SK-N-SH treated with all-trans-retinoic acid at 6 μM for 48 hours (cell line): ENCODE measurements around the gene ZNF138.

ENCODE experiments used
- ATAC-seq: fragments of 200-7000 bp; cut with Tn5 transposase; 3 replicates; pipeline ENCODE4 v1.9.1; 2020; ENCODE audit warnings: mild to moderate bottlenecking, moderate library complexity
- ARNTL ChIP-seq: fragments of 450-650 bp; formaldehyde crosslinking; IDR thresholded peaks from 2 replicates; pipeline ENCODE4 v1.5.0; 2020; ENCODE audit warnings: low read depth, mild to moderate bottlenecking, moderate library complexity, borderline replicate concordance
- BACH2 ChIP-seq: fragments of 250-450 bp; sonication (Bioruptor Pico); IDR thresholded peaks from 2 replicates; pipeline ENCODE4 v1.9.0; 2021; ENCODE audit warnings: mild to moderate bottlenecking, borderline replicate concordance
- CSDC2 ChIP-seq: fragments of 250-450 bp; sonication (Bioruptor Pico); IDR thresholded peaks from 2 replicates; pipeline ENCODE4 v1.5.0; 2020; ENCODE audit warnings: mild to moderate bottlenecking, moderate library complexity
- ESRRG ChIP-seq: fragments of 250-450 bp; sonication (Bioruptor Pico); IDR thresholded peaks from 2 replicates; pipeline ENCODE4 v1.6.1; 2021; ENCODE audit warnings: mild to moderate bottlenecking
- GLIS3 ChIP-seq: fragments of 250-450 bp; sonication (Bioruptor Pico); IDR thresholded peaks from 2 replicates; pipeline ENCODE4 v1.5.0; 2020; ENCODE audit warnings: mild to moderate bottlenecking, moderate library complexity
- ISL1 ChIP-seq: fragments of 250-450 bp; sonication (Bioruptor Pico); IDR thresholded peaks from 2 replicates; pipeline ENCODE4 v2.1.2; 2022; ENCODE audit warnings: mild to moderate bottlenecking, moderate library complexity
- POU6F1 ChIP-seq: fragments of 250-450 bp; sonication (Bioruptor Pico); IDR thresholded peaks from 2 replicates; pipeline ENCODE4 v1.8.0; 2021; ENCODE audit warnings: low read depth, mild to moderate bottlenecking, moderate library complexity, borderline replicate concordance
- PPARA ChIP-seq: fragments of 250-450 bp; sonication (Bioruptor Pico); IDR thresholded peaks from 2 replicates; pipeline ENCODE4 v1.5.0; 2020; ENCODE audit warnings: mild to moderate bottlenecking, borderline replicate concordance
- RARB ChIP-seq: fragments of 250-450 bp; sonication (Bioruptor Pico); IDR thresholded peaks from 2 replicates; pipeline ENCODE4 v1.8.0; 2021; ENCODE audit warnings: mild to moderate bottlenecking, moderate library complexity
- SNAI2 ChIP-seq: fragments of 250-450 bp; sonication (Bioruptor Pico); IDR thresholded peaks from 2 replicates; pipeline ENCODE4 v1.5.0; 2020; ENCODE audit warnings: mild to moderate bottlenecking, moderate library complexity
- TCF4 ChIP-seq: fragments of 250-450 bp; sonication (Bioruptor Pico); IDR thresholded peaks from 2 replicates; pipeline ENCODE4 v1.8.0; 2021; ENCODE audit warnings: mild to moderate bottlenecking, moderate library complexity, borderline replicate concordance
- TOX ChIP-seq: fragments of 250-450 bp; sonication (Bioruptor Pico); IDR thresholded peaks from 2 replicates; pipeline ENCODE4 v1.8.0; 2021; ENCODE audit warnings: mild to moderate bottlenecking, moderate library complexity, borderline replicate concordance
- TSHZ2 ChIP-seq: fragments of 250-450 bp; sonication (Bioruptor Pico); IDR thresholded peaks from 2 replicates; pipeline ENCODE4 v1.5.0; 2020; ENCODE audit warnings: mild to moderate bottlenecking, moderate library complexity
- ZFP30 ChIP-seq: fragments of 450-650 bp; formaldehyde crosslinking; IDR thresholded peaks from 2 replicates; pipeline ENCODE4 v1.5.0; 2022; ENCODE audit warnings: mild to moderate bottlenecking, moderate library complexity
- ZNF565 ChIP-seq: fragments of 450-650 bp; formaldehyde crosslinking; conservative IDR thresholded peaks from 2 replicates; pipeline ENCODE4 v1.5.0; 2020; ENCODE audit warnings: low read depth, mild to moderate bottlenecking, moderate library complexity
- ZNF70 ChIP-seq: fragments of 450-650 bp; formaldehyde crosslinking; IDR thresholded peaks from 2 replicates; pipeline ENCODE4 v1.5.0; 2020; ENCODE audit warnings: mild to moderate bottlenecking, moderate library complexity
- ZNF8 ChIP-seq: fragments of 450-650 bp; formaldehyde crosslinking; IDR thresholded peaks from 2 replicates; pipeline ENCODE4 v1.5.0; 2020; ENCODE audit warnings: mild to moderate bottlenecking, moderate library complexity
- TF ChIP-seq, protein P1 (sequence below): fragments of 250-450 bp; sonication (Bioruptor Pico); IDR thresholded peaks from 2 replicates; pipeline ENCODE4 v1.5.1; 2021; ENCODE audit warnings: mild to moderate bottlenecking, moderate library complexity
- TF ChIP-seq, protein P2 (sequence below): fragments of 250-450 bp; sonication (Bioruptor Pico); IDR thresholded peaks from 2 replicates; pipeline ENCODE4 v1.8.0; 2020; ENCODE audit warnings: mild to moderate bottlenecking, moderate library complexity, borderline replicate concordance

Gene ZNF138

DNA sequence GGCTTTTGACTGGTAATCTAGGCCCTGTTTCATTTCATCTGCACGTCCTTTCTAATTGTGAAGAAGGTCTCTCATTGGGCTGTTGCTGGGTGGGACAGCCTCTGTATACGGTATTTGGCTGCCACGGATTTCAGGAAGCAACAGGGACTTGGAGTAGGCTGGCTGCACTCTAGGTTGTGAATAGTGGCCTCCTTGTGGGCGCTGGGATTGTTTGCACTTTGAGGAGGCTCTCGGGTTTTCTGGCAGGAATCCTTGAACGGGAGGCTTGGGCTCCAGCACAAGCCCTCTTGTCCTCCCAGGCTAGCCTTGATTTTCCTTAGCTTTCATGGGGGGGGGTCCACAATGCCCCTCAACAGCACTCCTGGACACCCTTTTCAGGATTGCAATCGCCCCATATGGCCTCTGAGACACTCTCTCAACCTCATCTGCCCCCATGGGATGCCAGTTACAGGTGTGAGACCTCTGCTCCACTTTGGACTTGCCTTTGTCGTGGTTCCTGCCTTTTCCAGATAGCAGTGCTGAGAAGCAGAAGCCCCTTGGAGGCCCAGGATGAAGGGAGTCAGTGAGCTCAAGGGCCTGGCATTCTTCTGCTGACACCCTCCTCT is 75.0 kb downstream of the ZNF138 start:
- TF ChIP-seq SNAI2 (CRISPR knock-in tag) = no peak
- ATAC-seq = no peak

DNA sequence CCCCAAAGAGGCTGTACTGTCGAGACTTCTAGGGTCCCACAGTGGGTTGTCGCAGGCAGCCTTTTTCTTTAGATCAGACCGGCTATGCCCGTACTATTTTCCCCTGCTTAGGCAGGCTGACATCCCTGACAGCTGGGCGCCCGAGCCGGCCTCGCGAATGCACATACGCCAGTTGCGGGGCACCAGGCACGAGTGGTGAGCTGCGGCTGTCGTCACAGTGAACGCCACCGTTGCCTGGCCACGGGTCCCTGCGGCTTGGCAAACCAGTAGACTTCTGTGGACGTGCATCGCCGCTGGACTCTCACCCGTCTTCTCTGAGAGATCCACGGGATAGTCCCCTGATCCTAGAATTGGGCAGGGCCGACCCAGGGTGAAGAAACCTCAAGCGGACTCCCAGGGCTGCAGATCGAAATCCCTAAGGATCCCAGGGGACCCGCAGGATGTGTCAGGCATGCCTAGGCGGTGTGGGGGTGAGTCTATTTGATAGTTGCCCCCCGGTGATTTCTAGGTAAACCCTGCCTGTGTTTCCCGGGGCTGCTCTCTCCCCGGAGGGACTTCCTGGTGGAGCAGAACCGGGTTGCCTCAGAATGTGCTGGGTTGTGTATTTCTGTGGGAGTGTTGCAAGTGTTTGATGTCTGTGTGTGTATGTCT is 75.8 kb downstream of the ZNF138 start:
- TF ChIP-seq RARB (CRISPR knock-in tag) = no peak
- TF ChIP-seq, protein P1, sequence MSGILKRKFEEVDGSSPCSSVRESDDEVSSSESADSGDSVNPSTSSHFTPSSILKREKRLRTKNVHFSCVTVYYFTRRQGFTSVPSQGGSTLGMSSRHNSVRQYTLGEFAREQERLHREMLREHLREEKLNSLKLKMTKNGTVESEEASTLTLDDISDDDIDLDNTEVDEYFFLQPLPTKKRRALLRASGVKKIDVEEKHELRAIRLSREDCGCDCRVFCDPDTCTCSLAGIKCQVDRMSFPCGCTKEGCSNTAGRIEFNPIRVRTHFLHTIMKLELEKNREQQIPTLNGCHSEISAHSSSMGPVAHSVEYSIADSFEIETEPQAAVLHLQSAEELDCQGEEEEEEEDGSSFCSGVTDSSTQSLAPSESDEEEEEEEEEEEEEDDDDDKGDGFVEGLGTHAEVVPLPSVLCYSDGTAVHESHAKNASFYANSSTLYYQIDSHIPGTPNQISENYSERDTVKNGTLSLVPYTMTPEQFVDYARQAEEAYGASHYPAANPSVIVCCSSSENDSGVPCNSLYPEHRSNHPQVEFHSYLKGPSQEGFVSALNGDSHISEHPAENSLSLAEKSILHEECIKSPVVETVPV (CRISPR knock-in tag) = no peak
- no peak for TF ChIP-seq SNAI2 (CRISPR knock-in tag)
- no peak for TF ChIP-seq ZNF565 (CRISPR knock-in tag)
- ATAC-seq = no peak

DNA sequence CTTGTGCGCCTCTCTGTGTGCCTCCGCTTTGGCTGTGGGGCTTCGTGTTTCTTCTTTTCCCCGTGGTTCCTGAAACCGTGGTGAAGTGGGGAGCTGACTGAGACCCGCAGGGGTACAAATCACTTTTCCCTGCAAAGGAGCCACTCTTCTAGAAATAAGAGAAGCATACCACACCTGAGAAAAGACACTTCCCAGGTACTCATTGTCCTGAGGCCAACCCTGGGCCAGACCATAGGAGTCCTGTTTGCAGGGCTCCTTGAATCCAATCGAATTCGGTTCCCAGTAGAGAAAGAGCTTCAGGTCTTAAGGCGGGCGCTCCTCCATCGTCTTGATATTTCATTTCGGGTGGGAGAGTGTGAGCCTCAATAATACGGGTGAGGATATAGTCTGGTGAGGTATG is 76.4 kb downstream of the ZNF138 start:
- no peak for ATAC-seq
- TF ChIP-seq PPARA (CRISPR knock-in tag) = no peak
- TF ChIP-seq ZFP30 (CRISPR knock-in tag) = no peak
- no peak for TF ChIP-seq ARNTL (CRISPR knock-in tag)
- TF ChIP-seq TCF4 (CRISPR knock-in tag) = no peak
- TF ChIP-seq SNAI2 (CRISPR knock-in tag) = no peak
- no peak for TF ChIP-seq ESRRG (CRISPR knock-in tag)
- TF ChIP-seq, protein P2, sequence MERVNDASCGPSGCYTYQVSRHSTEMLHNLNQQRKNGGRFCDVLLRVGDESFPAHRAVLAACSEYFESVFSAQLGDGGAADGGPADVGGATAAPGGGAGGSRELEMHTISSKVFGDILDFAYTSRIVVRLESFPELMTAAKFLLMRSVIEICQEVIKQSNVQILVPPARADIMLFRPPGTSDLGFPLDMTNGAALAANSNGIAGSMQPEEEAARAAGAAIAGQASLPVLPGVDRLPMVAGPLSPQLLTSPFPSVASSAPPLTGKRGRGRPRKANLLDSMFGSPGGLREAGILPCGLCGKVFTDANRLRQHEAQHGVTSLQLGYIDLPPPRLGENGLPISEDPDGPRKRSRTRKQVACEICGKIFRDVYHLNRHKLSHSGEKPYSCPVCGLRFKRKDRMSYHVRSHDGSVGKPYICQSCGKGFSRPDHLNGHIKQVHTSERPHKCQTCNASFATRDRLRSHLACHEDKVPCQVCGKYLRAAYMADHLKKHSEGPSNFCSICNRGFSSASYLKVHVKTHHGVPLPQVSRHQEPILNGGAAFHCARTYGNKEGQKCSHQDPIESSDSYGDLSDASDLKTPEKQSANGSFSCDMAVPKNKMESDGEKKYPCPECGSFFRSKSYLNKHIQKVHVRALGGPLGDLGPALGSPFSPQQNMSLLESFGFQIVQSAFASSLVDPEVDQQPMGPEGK = no peak
- no peak for TF ChIP-seq ISL1 (CRISPR knock-in tag)
- TF ChIP-seq ZNF70 (CRISPR knock-in tag) = no peak
- TF ChIP-seq TOX (CRISPR knock-in tag) = no peak
- TF ChIP-seq BACH2 = no peak
- TF ChIP-seq GLIS3 (CRISPR knock-in tag) = no peak
- TF ChIP-seq CSDC2 (CRISPR knock-in tag) = no peak
- no peak for TF ChIP-seq ZNF8 (CRISPR knock-in tag)

DNA sequence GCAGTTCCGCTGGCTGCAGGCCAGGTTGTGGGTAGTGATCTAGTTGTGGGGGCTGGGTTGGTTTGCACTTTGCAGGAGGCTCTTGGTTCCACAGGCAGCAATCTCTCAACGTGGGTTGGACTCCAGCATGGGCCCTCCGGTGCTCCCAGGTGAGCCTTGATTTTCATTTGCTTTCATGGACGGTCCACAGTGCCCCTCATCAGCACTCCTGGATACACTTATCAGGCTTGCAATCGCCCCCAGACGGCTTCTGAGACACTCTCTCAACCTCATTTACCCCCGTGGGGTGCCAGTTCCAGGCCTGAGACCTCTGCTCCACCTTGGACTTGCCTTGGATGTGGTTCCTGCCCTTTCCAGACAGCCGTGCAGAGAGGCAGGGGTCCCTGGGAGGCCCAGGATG is 77.5 kb downstream of the ZNF138 start:
- no peak for ATAC-seq
- TF ChIP-seq POU6F1 (CRISPR knock-in tag) (no peak), ZNF565 (CRISPR knock-in tag) (no peak), ISL1 (CRISPR knock-in tag) (no peak), PPARA (CRISPR knock-in tag) (no peak), TSHZ2 (CRISPR knock-in tag) (no peak), TOX (CRISPR knock-in tag) (no peak), CSDC2 (CRISPR knock-in tag) (no peak), ESRRG (CRISPR knock-in tag) (no peak)
- TF ChIP-seq, protein P2 = no peak
- TF ChIP-seq, protein P1 (CRISPR knock-in tag) = no peak
- TF ChIP-seq, all 23 proteins: peak for 0
